ENCODE results near the gene RIOK1.
"Not testable (repeated sequence)": the region's sequence is repeated elsewhere in the genome, so short reads cannot be mapped to it uniquely, and the experiment has no call there.

The RIOK1 gene

GRCh38 chr6:7389451-7390225 lies at the start of gene RIOK1, which contains the start of gene CAGE1:
TSS of gene RIOK1 (plus strand) at chr6:7389808. CDS start at chr6:7390003, 195 bp downstream.
TSS of gene CAGE1 (minus strand) at chr6:7389742. CDS start at chr6:7387173, 2,569 bp downstream.
- DNase-seq (ENCODE audit: low spot score), result peak; percentile 97

DNA sequence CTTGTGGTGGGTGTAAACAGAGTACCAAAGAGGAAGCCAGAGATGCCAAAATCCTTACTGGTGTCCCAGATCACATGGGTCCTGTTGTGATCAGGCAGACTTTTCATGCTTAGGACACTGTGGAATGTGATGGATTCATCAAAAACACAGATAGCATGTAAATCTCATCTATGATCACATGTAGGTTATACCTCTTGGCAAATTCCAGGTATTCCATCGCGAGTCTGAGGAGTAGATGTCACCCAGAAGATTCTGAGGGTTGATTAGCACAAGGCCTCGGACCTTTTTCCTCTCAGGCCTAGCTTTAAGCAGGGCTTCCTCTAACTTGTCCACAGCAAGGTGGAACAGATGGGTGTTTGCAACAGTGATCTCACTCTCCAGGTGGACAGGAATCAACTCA lies 48.3 kb upstream of the RIOK1 start:
- DNase-seq (ENCODE audit: low spot score), result no peak

DNA sequence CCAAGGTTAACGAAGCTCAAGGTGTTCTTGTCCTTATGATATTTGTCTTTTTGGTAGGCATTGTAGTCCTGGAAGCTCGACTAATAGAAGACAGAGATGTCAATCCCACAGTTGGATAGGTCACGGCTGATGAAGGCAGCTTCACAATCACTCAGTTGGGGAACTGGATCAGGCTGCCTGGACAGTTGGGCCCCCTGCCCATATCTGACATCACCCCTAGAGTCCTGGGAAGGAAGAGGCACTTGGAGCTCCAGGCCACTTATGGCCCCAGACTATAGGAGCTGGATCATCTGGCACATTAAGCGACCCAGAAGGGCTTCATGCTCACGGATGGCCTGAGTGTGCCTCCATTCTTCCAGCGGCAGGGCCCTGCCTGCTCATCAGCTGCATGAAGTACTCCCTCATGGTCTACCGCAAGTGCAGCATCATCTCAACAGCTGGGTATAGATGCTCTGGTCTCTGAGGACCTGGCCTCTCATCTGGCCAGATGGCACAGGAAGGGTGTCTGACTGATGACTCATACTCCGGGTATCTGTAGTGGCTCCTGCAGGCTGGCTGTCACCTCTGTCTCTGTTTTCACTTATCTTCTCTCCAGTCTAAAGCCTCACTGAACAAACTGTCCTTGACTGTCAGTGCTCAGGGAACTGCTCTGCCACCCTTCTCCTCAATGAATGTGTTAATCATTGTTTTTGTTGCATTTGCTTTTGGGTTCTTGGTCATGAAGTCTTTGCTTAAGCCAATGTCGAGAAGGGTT lies 47.4 kb upstream of the RIOK1 start:
- DNase-seq (ENCODE audit: low spot score), result peak; percentile 12

- DNase-seq (ENCODE audit: low spot score), result no peak
Observed at GRCh38 chr6:7343546-7344475, 45.8 kb upstream of the RIOK1 start.

DNA sequence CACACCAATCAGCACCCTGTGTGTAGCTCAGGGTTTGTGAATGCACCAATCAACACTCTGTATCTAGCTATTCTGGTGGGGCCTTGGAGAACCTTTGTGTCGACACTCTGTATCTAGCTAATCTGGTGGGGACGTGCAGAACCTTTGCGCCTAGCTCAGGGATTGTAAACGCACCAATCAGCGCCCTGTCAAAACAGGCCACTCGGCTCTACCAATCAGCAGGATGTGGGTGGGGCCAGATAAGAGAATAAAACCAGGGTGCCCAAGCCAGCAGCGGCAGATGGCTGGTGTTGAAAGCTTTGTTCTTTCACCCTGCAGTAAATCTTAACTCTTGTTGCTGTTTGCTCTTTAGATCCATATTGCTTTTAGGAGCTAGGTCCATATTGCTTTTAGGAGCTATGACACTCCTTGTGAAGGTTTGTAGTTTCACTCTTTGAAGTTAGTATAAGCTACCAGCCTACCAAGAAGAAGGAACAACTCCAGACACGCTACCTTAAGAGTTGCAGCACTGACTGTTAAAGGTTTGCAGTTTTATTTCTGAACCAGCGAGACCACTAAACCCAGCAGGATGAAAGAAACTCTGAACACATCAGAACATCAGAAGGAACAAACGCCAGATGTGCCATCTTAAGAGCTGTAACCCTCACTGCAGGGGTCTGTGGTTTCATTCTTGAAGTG lies 44.7 kb upstream of the RIOK1 start:
- not testable (repeated sequence) for DNase-seq (ENCODE audit: low spot score)

GRCh38 chr6:7347551-7347997 lies 42.0 kb upstream of the RIOK1 start:
- not testable (repeated sequence) for DNase-seq (ENCODE audit: low spot score)

DNA sequence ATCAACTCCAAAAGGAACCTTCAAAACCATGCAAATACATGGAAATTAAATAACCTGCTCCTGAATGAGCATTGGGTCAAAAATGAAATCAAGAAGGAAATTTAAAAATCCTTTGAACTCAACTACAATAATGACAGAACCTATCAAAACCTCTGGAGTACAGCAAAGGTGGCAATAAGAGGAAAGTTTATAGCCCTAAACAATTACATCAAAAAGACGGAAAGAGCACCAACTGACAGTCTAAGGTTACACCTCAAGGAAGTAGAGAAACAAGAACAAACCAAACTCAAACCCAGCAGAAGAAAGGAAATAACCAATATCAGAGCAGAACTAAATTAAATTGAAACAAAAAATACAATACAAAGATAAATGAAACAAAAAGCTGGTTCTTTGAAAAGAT lies 39.0 kb upstream of the RIOK1 start:
- DNase-seq (ENCODE audit: low spot score), result not testable (repeated sequence)

DNA sequence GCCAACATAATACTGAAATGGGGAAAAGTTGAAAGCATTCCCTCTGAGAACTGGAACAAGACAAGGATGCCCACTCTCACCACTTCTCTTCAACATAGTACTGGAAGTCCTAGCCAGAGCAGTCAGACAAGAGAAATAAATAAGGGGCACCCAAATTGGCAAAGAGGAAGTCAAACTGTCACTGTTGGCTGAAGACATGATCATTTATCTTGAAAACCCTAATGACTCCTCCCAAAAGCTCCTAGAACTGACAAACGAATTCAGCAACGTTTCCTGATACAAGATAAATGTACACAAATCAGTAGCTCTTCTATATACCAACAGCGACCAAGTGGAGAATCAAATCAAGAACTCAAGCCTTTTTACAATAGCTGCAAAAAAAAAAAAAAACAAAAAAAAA lies 37.7 kb upstream of the RIOK1 start:
- not testable (repeated sequence) for DNase-seq (ENCODE audit: low spot score)

GRCh38 chr6:7367408-7367807 lies 22.2 kb upstream of the RIOK1 start:
- DNase-seq (ENCODE audit: low spot score), result no peak

- DNase-seq (ENCODE audit: low spot score), result no peak
Observed at GRCh38 chr6:7373739-7374138, 15.9 kb upstream of the RIOK1 start.

DNA sequence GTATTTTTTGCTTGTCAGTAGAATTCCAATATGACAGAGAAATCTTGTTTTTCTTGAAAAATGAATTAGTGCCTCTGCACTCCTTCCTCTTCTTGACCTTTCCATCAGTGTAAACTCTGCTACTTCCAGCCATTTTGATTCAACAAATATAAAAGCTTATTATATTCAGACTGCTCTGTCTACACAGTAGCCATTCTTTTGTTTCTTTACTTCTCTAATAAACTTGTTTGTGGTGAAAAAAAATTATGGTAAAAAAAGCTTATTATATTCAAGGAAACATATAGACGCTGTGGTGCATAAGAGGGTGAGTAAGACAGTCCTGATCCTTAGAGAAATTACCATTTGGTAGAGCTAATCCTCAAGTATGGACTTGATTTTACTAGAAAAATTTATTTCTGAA lies 11.6 kb upstream of the RIOK1 start:
- no peak for DNase-seq (ENCODE audit: low spot score)

- DNase-seq (ENCODE audit: low spot score), result no peak
Observed at GRCh38 chr6:7378740-7379139, 10.9 kb upstream of the RIOK1 start.

DNA sequence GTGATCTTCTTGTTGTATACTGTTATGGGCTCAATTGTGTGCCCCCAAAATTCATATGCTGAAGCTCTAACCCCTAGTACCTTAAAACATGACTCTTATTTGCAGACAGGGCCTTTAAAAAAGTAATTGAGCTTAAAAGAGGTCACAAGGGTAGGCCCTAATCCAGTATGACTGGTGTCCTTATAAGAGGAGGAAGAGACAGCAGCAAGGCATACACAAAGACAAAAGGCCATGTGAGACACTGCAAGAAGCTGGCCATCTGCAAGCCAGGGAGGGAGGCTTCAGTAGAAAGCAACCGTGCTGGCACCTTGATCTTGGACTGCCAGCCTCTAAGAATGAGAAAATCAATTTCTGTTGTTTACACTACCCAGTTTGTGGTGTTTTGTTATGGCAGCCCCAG lies 8.5 kb upstream of the RIOK1 start:
- DNase-seq (ENCODE audit: low spot score), result no peak

DNA sequence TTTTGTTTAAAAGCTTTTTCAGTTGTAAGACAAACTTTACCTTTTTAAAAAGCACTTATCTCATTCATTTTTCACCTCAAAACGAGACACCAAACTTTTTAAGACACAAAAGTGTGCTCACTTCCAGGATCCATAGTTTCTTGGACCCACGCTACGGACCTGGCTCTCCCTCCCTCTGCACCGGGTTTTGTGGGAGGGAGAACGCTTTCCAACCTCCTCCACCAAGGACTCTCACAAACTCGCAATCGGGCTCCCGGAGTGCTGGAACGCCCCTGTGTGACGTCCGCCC lies 502 bp upstream of the RIOK1 start:
- DNase-seq (ENCODE audit: low spot score), result peak; percentile 78

GRCh38 chr6:7390226-7390878 lies 744 bp downstream of the RIOK1 start:
- no peak for DNase-seq (ENCODE audit: low spot score)

DNA sequence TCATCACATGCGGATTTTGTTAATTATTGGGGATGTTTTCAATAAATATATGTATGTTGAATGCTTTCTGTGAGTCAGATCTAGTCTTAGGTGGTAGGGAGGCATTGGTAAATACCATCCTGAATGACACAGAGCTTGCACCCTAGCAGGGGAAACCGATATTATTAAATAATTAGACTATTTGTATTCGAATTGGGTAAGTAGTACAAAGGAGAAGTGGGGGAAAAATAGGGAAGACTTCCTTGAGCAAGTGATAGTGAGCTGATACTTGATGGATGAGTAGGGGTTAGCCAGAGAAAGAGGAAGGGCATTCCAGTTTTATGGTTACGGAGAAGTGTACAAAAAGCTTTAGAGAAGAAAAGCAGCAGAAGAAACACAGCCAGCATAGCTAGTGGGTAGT lies 1.5 kb downstream of the RIOK1 start:
- DNase-seq (ENCODE audit: low spot score), result no peak

- no peak for DNase-seq (ENCODE audit: low spot score)
Observed at GRCh38 chr6:7392402-7392801, 2.8 kb downstream of the RIOK1 start.

- DNase-seq (ENCODE audit: low spot score), result no peak
Observed at GRCh38 chr6:7401075-7401474, 11.5 kb downstream of the RIOK1 start.

GRCh38 chr6:7402716-7403115 lies 13.1 kb downstream of the RIOK1 start:
- DNase-seq (ENCODE audit: low spot score), result no peak

DNA sequence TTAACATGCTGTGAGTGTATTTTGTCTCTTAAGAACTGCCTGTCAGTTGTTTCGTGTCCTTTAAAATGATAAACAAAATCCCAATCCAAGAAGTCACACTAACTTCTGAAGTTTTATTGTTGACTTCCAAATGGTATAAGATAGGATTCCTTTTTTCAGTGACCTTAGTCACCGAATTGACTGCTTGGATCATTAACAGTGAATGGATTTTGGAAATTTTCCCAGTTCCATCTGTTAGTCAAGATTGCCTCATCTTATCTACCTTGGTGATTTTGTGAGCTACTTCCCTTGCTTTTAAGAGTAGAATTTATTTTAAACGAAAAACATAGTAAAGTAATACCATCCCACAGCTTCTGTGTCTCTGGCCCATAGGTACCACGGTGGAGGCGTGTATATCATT lies 14.9 kb downstream of the RIOK1 start:
- no peak for DNase-seq (ENCODE audit: low spot score)

- DNase-seq (ENCODE audit: low spot score), result no peak
Observed at GRCh38 chr6:7406743-7407142, 17.1 kb downstream of the RIOK1 start.
